MCF 10A (cell line): Measurements from ENCODE around the gene CABLES2. TPM values are rescaled to one million over a fixed set of nuclear protein-coding genes. Genes with fewer than 3 reads are reported as not detected.

Experiments used
- BruUV-seq: library from RNA; stranded (reverse); fragments of 400-500 nt; replicated peaks from 2 replicates; lab custom pipeline; 2021; lab: Mats Ljungman, UMichigan
- CTCF ChIA-PET: fragments of 300-600 bp; sonication (Branson Sonifier 250); formaldehyde crosslinking; extraction: SDS; loops from one replicate; lab custom pipeline; 2021; ENCODE audit warnings: antibody characterized with exemption, inconsistent platforms; lab: Yijun Ruan, JAX
- POLR2A ChIA-PET: fragments of 300-600, 350-650 bp; sonication (Branson Sonifier 250); formaldehyde crosslinking; extraction: SDS; loops from one replicate; lab custom pipeline; 2020; ENCODE audit warnings: antibody characterized with exemption, inconsistent platforms; lab: Yijun Ruan, JAX
- DNase-seq: peaks from one replicate; pipeline ENCODE4 v3.0.0-alpha.2; 2018; ENCODE audit not compliant: unreplicated experiment
- H3K27ac Mint-ChIP-seq: one replicate; pipeline ENCODE4 v1.8.0; 2022; ENCODE audit warnings: mild to moderate bottlenecking, low read depth, mixed read lengths; ENCODE audit not compliant: unreplicated experiment
- H3K27me3 Mint-ChIP-seq: one replicate; pipeline ENCODE4 v1.8.0; 2022; ENCODE audit warnings: mixed read lengths; ENCODE audit not compliant: insufficient read depth, unreplicated experiment
- H3K36me3 Mint-ChIP-seq: one replicate; pipeline ENCODE4 v1.8.0; 2022; ENCODE audit warnings: mild to moderate bottlenecking, moderate library complexity, mixed read lengths; ENCODE audit not compliant: insufficient read depth, unreplicated experiment
- H3K4me1 Mint-ChIP-seq: one replicate; pipeline ENCODE4 v1.8.0; 2022; ENCODE audit warnings: mixed read lengths; ENCODE audit not compliant: insufficient read depth, unreplicated experiment
- H3K4me3 Mint-ChIP-seq: one replicate; pipeline ENCODE4 v1.8.0; 2022; ENCODE audit warnings: mild to moderate bottlenecking, moderate library complexity, mixed read lengths; ENCODE audit not compliant: unreplicated experiment
- H3K9me3 Mint-ChIP-seq: one replicate; pipeline ENCODE4 v1.8.0; 2022; ENCODE audit warnings: mixed read lengths; ENCODE audit not compliant: unreplicated experiment
- CTCF ChIP-seq: fragments of 200-600 bp; IDR thresholded peaks from one replicate; pipeline ENCODE4 v1.8.0; 2022; ENCODE audit warnings: antibody characterized with exemption, mild to moderate bottlenecking; ENCODE audit not compliant: unreplicated experiment
- intact Hi-C: fragments of 100-400 bp; cut with micrococcal nuclease; formaldehyde crosslinking; loops from 2 replicates; pipeline ENCODE4 v1.14.1; 2022
- total RNA-seq: library from RNA; stranded (reverse); gene quantifications from 2 replicates; pipeline ENCODE4 v1.2.3, GENCODE V29; 2022

Gene CABLES2
- total RNA-seq, 1 experiment from 2014 or later = 1.5 TPM

DNA sequence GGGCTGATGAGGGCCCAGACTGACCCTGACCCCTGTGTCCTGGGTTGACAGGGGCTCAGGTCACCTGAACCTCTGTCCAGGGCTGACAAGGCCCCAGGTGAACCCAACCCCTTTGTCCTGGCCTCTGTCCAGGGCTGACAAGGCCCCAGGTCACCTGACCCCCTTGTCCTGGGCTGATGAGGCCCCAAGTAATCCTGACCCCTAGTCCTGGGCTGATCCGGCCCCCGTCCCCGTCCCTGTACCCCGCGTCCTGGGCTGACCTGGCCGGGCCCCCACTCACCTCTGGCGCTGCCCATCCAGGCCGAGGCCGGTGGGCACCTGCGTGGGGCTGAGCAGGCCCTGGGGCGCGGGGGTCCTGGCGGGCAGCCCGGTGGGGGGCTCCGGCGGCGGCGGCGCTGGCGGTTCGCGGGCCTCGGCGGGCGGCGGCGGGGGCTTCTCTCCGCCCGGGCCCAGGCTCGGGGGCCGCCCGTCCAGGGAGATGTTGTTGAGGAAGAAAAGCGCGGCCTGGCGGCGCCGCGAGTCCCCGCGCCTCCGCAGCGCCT lies 379 bp downstream of the CABLES2 start:
- Mint-ChIP-seq H3K27me3 (no peaks in the 10 kb centered on the region), H3K27ac (no peak overlapping the region), H3K36me3 (no peaks in the 10 kb centered on the region), H3K4me1 (peaks cover 17% of the 10 kb centered on the region), H3K4me3 (peak overlapping the region; percentile 71), H3K9me3 (no peaks in the 10 kb centered on the region)
- DNase-seq = no peak
- no peak for TF ChIP-seq CTCF
- CTCF ChIA-PET = no interaction called here
- intact Hi-C loops = no loop called here
- BruUV-seq = no TSS peak
- POLR2A ChIA-PET = interaction anchor here (1.0 kb wide), 4 partner anchors 21 to 236 kb away, joined by 3 to 4 read pairs (median 4); partner anchors contain the start of genes RBBP8NL and SLCO4A1

GRCh38 chr20:62405981-62406513 lies 1.0 kb downstream of the CABLES2 start:
- DNase-seq = no peak
- ChIA-PET CTCF (interaction anchor here (0.6 kb wide), 1 partner anchor 102 kb away, joined by 3 read pairs; no protein-coding TSS in a partner anchor), POLR2A (interaction anchor here (1.0 to 2.7 kb wide), 4 partner anchors 17 to 101 kb away, joined by 3 to 7 read pairs (median 5); partner anchors contain the start of gene RPS21)
- no TSS peak for BruUV-seq
- Mint-ChIP-seq H3K9me3 (no peaks in the 10 kb centered on the region), H3K36me3 (peaks cover 1% of the 10 kb centered on the region), H3K4me3 (peak overlapping the region; percentile 71), H3K27me3 (no peaks in the 10 kb centered on the region), H3K27ac (no peak overlapping the region), H3K4me1 (peaks cover 17% of the 10 kb centered on the region)
- intact Hi-C loops = loop anchor here (1.0 kb wide), 1 partner anchor 41 kb away; no protein-coding TSS in a partner anchor
- no peak for TF ChIP-seq CTCF

- ChIA-PET POLR2A (interaction anchor here (0.7 to 2.7 kb wide), 5 partner anchors 12 to 100 kb away, joined by 3 to 7 read pairs (median 3); partner anchors contain the start of gene RPS21), CTCF (interaction anchor here (0.6 to 0.7 kb wide), 2 partner anchors 102 to 199 kb away, joined by 3 read pairs; no protein-coding TSS in a partner anchor)
- Mint-ChIP-seq H3K27me3 (no peaks in the 10 kb centered on the region), H3K9me3 (no peaks in the 10 kb centered on the region), H3K36me3 (peaks cover 7% of the 10 kb centered on the region), H3K4me3 (peak overlapping the region; percentile 71), H3K4me1 (peaks cover 17% of the 10 kb centered on the region), H3K27ac (no peak overlapping the region)
- peak; percentile 45 for TF ChIP-seq CTCF
- BruUV-seq = TSS peak; percentile 23
- peak; percentile 72 for DNase-seq
- intact Hi-C loops = loop anchor here (1.0 kb wide), 1 partner anchor 40 kb away; no protein-coding TSS in a partner anchor
Measured at GRCh38 chr20:62405108-62405980, 1.7 kb downstream of the CABLES2 start.
